HG03135 (cell line): Measurements from ENCODE around the gene CGN.

Experiments used
- ATAC-seq: cut with Tn5 transposase; IDR thresholded peaks from one replicate; pipeline ENCODE4 v1.9.1; 2021; ENCODE audit warnings: mild to moderate bottlenecking, moderate library complexity; ENCODE audit not compliant: unreplicated experiment

Gene CGN

GRCh38 chr1:151585622-151586021 is 74.4 kb downstream of the CGN start:
- no peak for ATAC-seq
